ENCODE measurements around the gene ZNF316. TPM values are rescaled to one million over a fixed set of nuclear protein-coding genes. Genes with fewer than 3 reads are reported as not detected.
"Not testable (repeated sequence)": the region's sequence is repeated elsewhere in the genome, so short reads cannot be mapped to it uniquely, and the experiment has no call there.

ZNF316 gene
- total and polyA plus RNA-seq, 8 donors = 12.4 to 52.6 (median 17.0) TPM

DNA sequence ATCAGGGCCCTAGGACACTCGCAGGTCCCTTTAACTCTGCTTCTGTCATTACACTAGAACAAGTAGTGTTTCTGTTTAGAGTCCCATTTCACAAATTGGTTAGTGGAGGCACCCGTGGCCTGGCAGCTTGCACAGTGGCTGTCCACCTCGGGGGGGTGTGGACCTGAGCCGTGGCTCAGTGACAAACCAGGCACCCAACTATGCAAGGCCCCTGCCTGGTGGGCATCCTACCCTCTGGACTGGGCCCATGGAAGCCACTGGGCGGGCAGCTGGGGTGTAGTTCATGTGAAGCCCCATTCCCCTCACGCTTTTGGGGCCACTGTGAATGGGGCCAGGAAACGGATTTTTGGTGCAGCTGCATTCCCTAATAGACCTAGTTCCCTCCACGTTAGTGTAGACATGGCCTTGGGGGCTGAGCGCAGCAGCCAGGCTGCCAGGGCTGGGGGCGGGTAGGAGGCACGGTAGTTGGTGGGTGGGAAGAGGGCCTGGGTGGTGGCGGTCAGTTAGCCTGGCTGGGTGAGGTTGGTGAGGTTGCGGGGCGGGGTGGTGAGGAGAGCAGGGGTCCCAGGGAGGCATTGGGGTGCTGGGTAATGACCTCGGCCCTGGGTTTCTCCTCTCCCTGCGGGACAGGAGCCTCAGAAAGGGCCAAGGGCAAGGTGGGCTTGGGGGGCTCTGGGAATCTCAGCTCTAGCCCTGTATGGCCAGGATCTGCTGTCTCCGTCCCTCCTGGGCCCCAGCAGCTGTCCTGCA, 18.7 kb downstream of the ZNF316 start:
- Histone ChIP-seq H3K27me3 (no peaks in the 10 kb centered on the region), H3K9me3 (no peaks in the 10 kb centered on the region), H3K4me1 (no peaks in the 10 kb centered on the region), H3K36me3 (peaks cover 4 to 28% (median 10%) of the 10 kb centered on the region in 3 donors), H3K27ac (no peak overlapping the region), H3K4me3 (no peak overlapping the region)
- 94 to 96% methylated on average over 16 to 17 of the region's 17 CpGs for WGBS, 2 donors
- ATAC-seq (no peak), DNase-seq (no peak), FAIRE-seq (no peak)
- intact Hi-C loops (cut with DNase I) = no loop called here
- TF ChIP-seq, protein P1, sequence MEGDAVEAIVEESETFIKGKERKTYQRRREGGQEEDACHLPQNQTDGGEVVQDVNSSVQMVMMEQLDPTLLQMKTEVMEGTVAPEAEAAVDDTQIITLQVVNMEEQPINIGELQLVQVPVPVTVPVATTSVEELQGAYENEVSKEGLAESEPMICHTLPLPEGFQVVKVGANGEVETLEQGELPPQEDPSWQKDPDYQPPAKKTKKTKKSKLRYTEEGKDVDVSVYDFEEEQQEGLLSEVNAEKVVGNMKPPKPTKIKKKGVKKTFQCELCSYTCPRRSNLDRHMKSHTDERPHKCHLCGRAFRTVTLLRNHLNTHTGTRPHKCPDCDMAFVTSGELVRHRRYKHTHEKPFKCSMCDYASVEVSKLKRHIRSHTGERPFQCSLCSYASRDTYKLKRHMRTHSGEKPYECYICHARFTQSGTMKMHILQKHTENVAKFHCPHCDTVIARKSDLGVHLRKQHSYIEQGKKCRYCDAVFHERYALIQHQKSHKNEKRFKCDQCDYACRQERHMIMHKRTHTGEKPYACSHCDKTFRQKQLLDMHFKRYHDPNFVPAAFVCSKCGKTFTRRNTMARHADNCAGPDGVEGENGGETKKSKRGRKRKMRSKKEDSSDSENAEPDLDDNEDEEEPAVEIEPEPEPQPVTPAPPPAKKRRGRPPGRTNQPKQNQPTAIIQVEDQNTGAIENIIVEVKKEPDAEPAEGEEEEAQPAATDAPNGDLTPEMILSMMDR (IDR thresholded peaks at IDR 0.05) = no peak

DNA sequence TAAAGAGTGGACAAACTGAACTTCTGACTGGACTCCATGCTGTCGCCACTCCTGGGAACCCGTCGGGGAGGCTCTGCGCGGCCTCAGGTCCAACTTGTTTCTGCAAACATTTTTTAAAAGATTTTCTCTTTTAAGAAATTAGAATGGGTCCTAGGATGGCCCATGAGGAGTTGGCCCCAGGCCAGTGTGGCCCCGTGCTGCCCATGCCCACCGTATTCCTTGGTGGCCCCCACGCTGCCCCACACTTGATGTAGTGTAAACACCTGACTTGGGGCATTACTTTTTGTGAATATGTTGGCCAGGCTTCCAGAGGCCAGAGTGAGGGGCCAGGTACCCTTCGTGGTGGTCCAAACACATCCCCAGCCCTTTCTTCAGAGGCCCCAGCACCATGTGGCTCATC, 19.3 kb downstream of the ZNF316 start:
- no peak for FAIRE-seq

DNA sequence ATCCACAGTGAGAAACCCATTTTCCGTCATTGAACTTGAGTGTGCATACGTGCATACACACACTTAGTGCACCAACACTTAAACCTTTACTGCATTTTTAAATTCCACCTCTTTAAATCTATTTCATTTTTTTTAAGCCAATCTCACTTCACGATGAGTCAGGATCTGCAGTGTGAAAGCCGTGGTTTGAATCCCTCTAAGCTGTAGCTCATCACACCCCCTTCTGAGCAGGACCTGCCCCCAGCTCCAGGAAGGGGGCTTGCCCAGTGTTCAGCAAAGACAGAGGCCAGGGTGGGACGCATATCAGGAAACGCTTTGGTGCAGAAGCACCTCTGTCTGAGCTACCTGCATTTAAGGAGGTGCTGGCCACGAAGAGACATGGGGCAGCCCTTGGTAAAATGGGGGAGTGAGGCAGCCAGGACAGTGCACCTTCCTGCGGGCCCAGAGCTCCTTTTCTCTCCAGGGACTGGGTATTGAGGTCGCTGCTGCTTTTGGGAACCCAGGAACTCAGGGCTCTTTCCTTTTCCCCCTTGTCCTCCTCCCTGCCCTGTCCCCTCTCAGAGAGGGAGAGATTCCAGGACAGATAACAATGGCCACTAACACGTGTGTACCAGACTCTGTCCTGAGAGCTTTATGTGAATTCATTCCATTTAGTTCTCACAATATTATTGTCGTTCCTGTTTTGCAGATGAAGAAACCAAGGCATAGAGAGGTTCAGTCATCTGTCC, 21.7 kb downstream of the ZNF316 start:
- H3K36me3 ChIP-seq = peaks cover 0 to 11% (median 4%) of the 10 kb centered on the region in 3 donors
- no peaks in the 10 kb centered on the region for H3K9me3 ChIP-seq
- H3K27ac ChIP-seq = no peak overlapping the region
- no peaks in the 10 kb centered on the region for H3K4me1 ChIP-seq
- H3K27me3 ChIP-seq = no peaks in the 10 kb centered on the region
- FAIRE-seq = no peak
- ATAC-seq = peak in 1 of 4 donors; percentile 25
- TF ChIP-seq, protein P1 (IDR thresholded peaks at IDR 0.05) = no peak
- 25% methylated on average over 11 of the region's 11 CpGs for WGBS, 2 donors
- DNase-seq = no peak
- H3K4me3 ChIP-seq = no peak overlapping the region
- intact Hi-C loops (cut with DNase I) = no loop called here

More for the DNA sequence above, 19.3 kb downstream of the ZNF316 start:
- H3K9me3 ChIP-seq = no peaks in the 10 kb centered on the region
- H3K4me1 ChIP-seq = no peaks in the 10 kb centered on the region
- no peaks in the 10 kb centered on the region for H3K27me3 ChIP-seq
- peaks cover 4 to 28% (median 10%) of the 10 kb centered on the region in 3 donors for H3K36me3 ChIP-seq
- intact Hi-C loops (cut with DNase I) = no loop called here
- H3K27ac ChIP-seq = no peak overlapping the region
- TF ChIP-seq, protein P1 (IDR thresholded peaks at IDR 0.05) = no peak
- WGBS, 2 donors = 97 to 98% methylated on average over 9 of the region's 9 CpGs
- H3K4me3 ChIP-seq = no peak overlapping the region
- DNase-seq = no peak
- ATAC-seq = no peak

DNA sequence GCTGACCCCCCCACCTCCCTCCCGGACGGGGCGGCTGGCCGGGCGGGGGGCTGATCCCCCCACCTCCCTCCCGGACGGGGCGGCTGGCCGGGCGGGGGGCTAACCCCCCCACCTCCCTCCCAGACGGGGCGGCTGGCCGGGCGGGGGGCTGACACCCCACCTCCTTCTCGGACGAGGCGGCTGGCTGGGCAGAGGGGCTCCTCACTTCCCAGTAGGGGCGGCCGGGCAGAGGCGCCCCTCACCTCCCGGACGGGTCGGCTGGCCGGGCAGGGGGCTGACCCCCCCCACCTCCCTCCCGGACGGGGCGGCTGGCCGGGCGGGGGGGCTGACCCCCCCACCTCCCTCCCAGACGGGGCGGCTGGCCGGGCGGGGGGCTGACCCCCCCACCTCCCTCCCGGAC, 33.7 kb downstream of the ZNF316 start:
- FAIRE-seq; H3K27ac ChIP-seq; ATAC-seq; H3K27me3 ChIP-seq; H3K9me3 ChIP-seq; DNase-seq; H3K36me3 ChIP-seq; intact Hi-C loops (cut with DNase I); H3K4me3 ChIP-seq; H3K4me1 ChIP-seq: not testable (repeated sequence)
- WGBS, 2 donors = 90 to 96% methylated on average over 9 to 25 of the region's 34 CpGs

DNA sequence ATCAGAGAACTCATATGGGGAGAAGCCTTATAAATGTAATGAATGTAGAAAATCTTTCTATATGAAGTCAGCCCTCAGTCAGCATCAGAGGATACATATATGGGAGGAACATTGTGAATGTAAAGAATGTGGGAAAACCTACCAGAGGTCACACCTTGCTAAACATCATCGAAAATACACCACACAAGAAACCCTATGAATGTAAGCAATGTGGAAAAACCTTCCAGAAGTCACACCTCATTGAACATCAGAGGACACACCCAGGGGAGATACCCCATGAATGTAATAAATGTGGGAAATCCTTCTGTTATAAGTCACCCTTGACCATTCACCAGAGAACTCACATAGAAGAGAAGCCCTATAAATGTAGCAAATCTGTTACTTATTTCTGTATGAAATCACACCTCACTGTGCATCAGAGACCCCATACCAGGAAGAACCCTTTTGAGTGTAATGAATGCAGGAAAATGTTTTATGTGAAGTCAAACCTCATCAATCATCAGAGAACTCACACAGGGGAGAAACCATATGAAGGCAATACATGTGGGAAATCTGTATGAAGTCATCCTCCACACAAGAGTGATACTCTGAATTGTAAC, 38.8 kb downstream of the ZNF316 start:
- intact Hi-C loops (cut with DNase I) = no loop called here
- DNase-seq (no peak), ATAC-seq (no peak), FAIRE-seq (no peak)
- H3K4me1 ChIP-seq = no peaks in the 10 kb centered on the region
- TF ChIP-seq, protein P1 (IDR thresholded peaks at IDR 0.05) = no peak
- H3K36me3 ChIP-seq = no peaks in the 10 kb centered on the region
- H3K9me3 ChIP-seq = no peaks in the 10 kb centered on the region
- H3K27me3 ChIP-seq = no peaks in the 10 kb centered on the region
- 89% methylated on average over 1 of the region's 1 CpG for WGBS, 2 donors
- no peak overlapping the region for H3K4me3 ChIP-seq
- no peak overlapping the region for H3K27ac ChIP-seq

All from pancreas (tissue), 10 donors.